Natural killer cell treated with Interleukin-12 subunit alpha and Interleukin-12 subunit beta and Interleukin-15 and Interleukin-18, amount 100 ng/mL, for 72 hours (primary cell): Measurements from ENCODE around the gene UBE2Q2. TPM values are rescaled to one million over a fixed set of nuclear protein-coding genes. Genes with fewer than 3 reads are reported as not detected.
A peak's percentile ranks its signal among the peaks of the same experiment; 100 is the strongest.
"Not testable (repeated sequence)": the region's sequence is repeated elsewhere in the genome, so short reads cannot be mapped to it uniquely, and the experiment has no call there.

ENCODE experiments used
- ATAC-seq, 2 donors: fragments of 150-1000 bp; cut with Tn5 transposase in 1 of 2; sonication (Bioruptor Pico), chemical (Tn5 transposase) in 1 of 2; 2 replicates each; pipeline ENCODE4 v1.10.0; 2021
- DNase-seq: peaks from one replicate; pipeline ENCODE4 v3.0.0; 2022; ENCODE audit warnings: low spot score
- H3K27ac Mint-ChIP-seq, 2 donors: 1 replicate in 1 of 2; 2 replicates in 1 of 2; pipeline ENCODE4 v1.8.0; 2022; ENCODE audit warnings: mixed read lengths in 2 of 2, mild to moderate bottlenecking in 1 of 2, moderate library complexity in 1 of 2
- H3K27me3 Mint-ChIP-seq, 2 donors: 1 replicate in 1 of 2; 2 replicates in 1 of 2; pipeline ENCODE4 v1.8.0; 2022; ENCODE audit warnings: mixed read lengths in 2 of 2
- H3K36me3 Mint-ChIP-seq: one replicate; pipeline ENCODE4 v1.8.0; 2022; ENCODE audit warnings: mixed read lengths
- H3K4me1 Mint-ChIP-seq, 2 donors: 1 replicate in 1 of 2; 2 replicates in 1 of 2; pipeline ENCODE4 v1.8.0; 2022; ENCODE audit warnings: low read depth in 2 of 2, mixed read lengths in 2 of 2, mild to moderate bottlenecking in 1 of 2
- H3K4me3 Mint-ChIP-seq: one replicate; pipeline ENCODE4 v1.8.0; 2022; ENCODE audit warnings: mixed read lengths
- H3K9me3 Mint-ChIP-seq: 2 replicates; pipeline ENCODE4 v1.8.0; 2022; ENCODE audit warnings: mixed read lengths
- total RNA-seq, 2 donors: library from RNA; stranded (reverse); gene quantifications; one replicate each; pipeline ENCODE4 v1.2.3, GENCODE V29; 2022

The UBE2Q2 gene
- total RNA-seq, 2 donors from 2014 or later = 23.9 to 38.5 TPM

GRCh38 chr15:75903331-75904239 is 60.3 kb downstream of the UBE2Q2 start, which contains the start of gene FBXO22:
Gene FBXO22 (plus strand): TSS chr15:75903878. CDS start chr15:75903964, 86 bp downstream.
- H3K9me3 Mint-ChIP-seq = no peaks in the 10 kb centered on the region
- peaks cover 11 to 13% of the 10 kb centered on the region in 2 donors for H3K4me1 Mint-ChIP-seq
- peak; percentile 99 for ATAC-seq

GRCh38 chr15:75905231-75905630 is 62.0 kb downstream of the UBE2Q2 start:
- H3K4me1 Mint-ChIP-seq = peaks cover 12 to 26% of the 10 kb centered on the region in 2 donors
- H3K36me3 Mint-ChIP-seq = peaks cover 13% of the 10 kb centered on the region
- DNase-seq (no peak), ATAC-seq (no peak)
- H3K4me3 Mint-ChIP-seq = peak overlapping the region; percentile 95
- no peaks in the 10 kb centered on the region for H3K27me3 Mint-ChIP-seq
- no peaks in the 10 kb centered on the region for H3K9me3 Mint-ChIP-seq
- peak overlapping the region; percentile 77 to 86 for H3K27ac Mint-ChIP-seq

More at GRCh38 chr15:75903331-75904239, 60.3 kb downstream of the UBE2Q2 start, which contains the start of gene FBXO22:
- peak; percentile 95 for DNase-seq
- Mint-ChIP-seq H3K27me3 (no peaks in the 10 kb centered on the region), H3K27ac (peak within 1 kb of the TSS; percentile 77 to 86), H3K36me3 (no peaks in the 10 kb centered on the region), H3K4me3 (peak within 1 kb of the TSS; percentile 95)

GRCh38 chr15:75910355-75910754 is 67.1 kb downstream of the UBE2Q2 start:
- H3K4me1 Mint-ChIP-seq = peaks cover 24 to 38% of the 10 kb centered on the region in 2 donors
- not testable (repeated sequence) for H3K27ac Mint-ChIP-seq

GRCh38 chr15:75916978-75917377 is 73.7 kb downstream of the UBE2Q2 start:
- H3K27me3 Mint-ChIP-seq = no peaks in the 10 kb centered on the region
- DNase-seq (no peak), ATAC-seq (no peak)
- no peak overlapping the region for H3K4me3 Mint-ChIP-seq
- H3K36me3 Mint-ChIP-seq = peaks cover 40% of the 10 kb centered on the region
- no peaks in the 10 kb centered on the region for H3K9me3 Mint-ChIP-seq
- H3K27ac Mint-ChIP-seq = no peak overlapping the region
- peaks cover 13% of the 10 kb centered on the region in 2 donors for H3K4me1 Mint-ChIP-seq

More at GRCh38 chr15:75910355-75910754, 67.1 kb downstream of the UBE2Q2 start:
- H3K9me3 Mint-ChIP-seq, DNase-seq, H3K27me3 Mint-ChIP-seq, ATAC-seq, H3K4me3 Mint-ChIP-seq: not testable (repeated sequence)
- peaks cover 55% of the 10 kb centered on the region for H3K36me3 Mint-ChIP-seq

- Mint-ChIP-seq H3K27me3 (no peaks in the 10 kb centered on the region), H3K4me1 (peaks cover 16 to 17% of the 10 kb centered on the region in 2 donors), H3K9me3 (no peaks in the 10 kb centered on the region), H3K4me3 (no peak overlapping the region), H3K36me3 (peaks cover 35% of the 10 kb centered on the region), H3K27ac (no peak overlapping the region)
- ATAC-seq = no peak
- DNase-seq = no peak
Observed at GRCh38 chr15:75918135-75918534, 74.9 kb downstream of the UBE2Q2 start.

- Mint-ChIP-seq H3K27me3 (no peaks in the 10 kb centered on the region), H3K27ac (no peak overlapping the region), H3K36me3 (peaks cover 29% of the 10 kb centered on the region), H3K9me3 (peaks cover 3% of the 10 kb centered on the region), H3K4me1 (peaks cover 24 to 35% of the 10 kb centered on the region in 2 donors), H3K4me3 (no peak overlapping the region)
- no peak for DNase-seq
- no peak for ATAC-seq
Observed at GRCh38 chr15:75920079-75920478, 76.8 kb downstream of the UBE2Q2 start.

- Mint-ChIP-seq H3K4me3 (peak overlapping the region; percentile 65), H3K27ac (peak overlapping the region; percentile 53 to 60), H3K36me3 (peaks cover 35% of the 10 kb centered on the region), H3K9me3 (peaks cover 3% of the 10 kb centered on the region), H3K27me3 (no peaks in the 10 kb centered on the region), H3K4me1 (peaks cover 35 to 52% of the 10 kb centered on the region in 2 donors)
- DNase-seq = no peak
- peak; percentile 75 to 80 for ATAC-seq
Observed at GRCh38 chr15:75921732-75922703, 78.8 kb downstream of the UBE2Q2 start.

GRCh38 chr15:75923756-75924155 is 80.5 kb downstream of the UBE2Q2 start:
- Mint-ChIP-seq H3K36me3 (peaks cover 24% of the 10 kb centered on the region), H3K27ac (peak overlapping the region; percentile 0 to 5), H3K4me3 (peak overlapping the region; percentile 63), H3K4me1 (peaks cover 48 to 62% of the 10 kb centered on the region in 2 donors), H3K27me3 (no peaks in the 10 kb centered on the region), H3K9me3 (peaks cover 3% of the 10 kb centered on the region)
- peak; percentile 66 for DNase-seq
- peak; percentile 91 for ATAC-seq

GRCh38 chr15:75924576-75924975 is 81.3 kb downstream of the UBE2Q2 start:
- Mint-ChIP-seq H3K36me3 (peaks cover 24% of the 10 kb centered on the region), H3K4me1 (peaks cover 51 to 62% of the 10 kb centered on the region in 2 donors), H3K27me3 (no peaks in the 10 kb centered on the region), H3K27ac (no peak overlapping the region), H3K9me3 (peaks cover 3% of the 10 kb centered on the region), H3K4me3 (no peak overlapping the region)
- ATAC-seq (no peak), DNase-seq (no peak)

- peak overlapping the region; percentile 62 for H3K4me3 Mint-ChIP-seq
- ATAC-seq = no peak
Observed at GRCh38 chr15:75925440-75925839, 82.2 kb downstream of the UBE2Q2 start.

GRCh38 chr15:75926931-75927330 is 83.7 kb downstream of the UBE2Q2 start:
- no peak for DNase-seq
- no peak for ATAC-seq
- no peaks in the 10 kb centered on the region for H3K27me3 Mint-ChIP-seq
- peaks cover 19% of the 10 kb centered on the region for H3K36me3 Mint-ChIP-seq
- peaks cover 3% of the 10 kb centered on the region for H3K9me3 Mint-ChIP-seq
- H3K4me1 Mint-ChIP-seq = peaks cover 61 to 73% of the 10 kb centered on the region in 2 donors
- H3K4me3 Mint-ChIP-seq = no peak overlapping the region
- H3K27ac Mint-ChIP-seq = peak overlapping the region in 1 of 2 donors; percentile 12

More at GRCh38 chr15:75925440-75925839, 82.2 kb downstream of the UBE2Q2 start:
- Mint-ChIP-seq H3K4me1 (peaks cover 56 to 65% of the 10 kb centered on the region in 2 donors), H3K27me3 (no peaks in the 10 kb centered on the region), H3K9me3 (peaks cover 3% of the 10 kb centered on the region), H3K36me3 (peaks cover 19% of the 10 kb centered on the region), H3K27ac (peak overlapping the region in 1 of 2 donors; percentile 41)
- DNase-seq = no peak

- ATAC-seq (no peak), DNase-seq (no peak)
- Mint-ChIP-seq H3K9me3 (peaks cover 3% of the 10 kb centered on the region), H3K27ac (peak overlapping the region in 1 of 2 donors; percentile 12), H3K4me3 (no peak overlapping the region), H3K27me3 (no peaks in the 10 kb centered on the region), H3K4me1 (peaks cover 54 to 66% of the 10 kb centered on the region in 2 donors), H3K36me3 (peaks cover 15% of the 10 kb centered on the region)
Observed at GRCh38 chr15:75927601-75928000, 84.4 kb downstream of the UBE2Q2 start.
